Left ventricle myocardium inferior (tissue), 1 donor: ENCODE data around the gene C2orf74. TPM values are rescaled to one million over a fixed set of nuclear protein-coding genes. Genes with fewer than 3 reads are reported as not detected.
"Not testable (repeated sequence)": the region's sequence is repeated elsewhere in the genome, so short reads cannot be mapped to it uniquely, and the experiment has no call there.

Experiments
- DNase-seq: peaks from one replicate; pipeline ENCODE4 v3.0.0-alpha.2; 2020
- H3K27ac ChIP-seq: fragments of 200-600 bp; replicated peaks from 2 replicates; pipeline ENCODE4 v1.8.0; 2021
- H3K27me3 ChIP-seq: fragments of 200-600 bp; 2 replicates; pipeline ENCODE4 v1.8.0; 2021; ENCODE audit warnings: low read depth
- H3K36me3 ChIP-seq: fragments of 200-600 bp; 2 replicates; pipeline ENCODE4 v1.8.0; 2021
- H3K4me1 ChIP-seq: fragments of 200-600 bp; 2 replicates; pipeline ENCODE4 v1.8.0; 2021
- H3K4me3 ChIP-seq: fragments of 200-600 bp; 2 replicates; pipeline ENCODE4 v1.8.0; 2021; ENCODE audit warnings: mild to moderate bottlenecking, moderate library complexity
- H3K9me3 ChIP-seq: fragments of 200-600 bp; replicated peaks from 2 replicates; pipeline ENCODE4 v1.8.0; 2021
- CTCF ChIP-seq: fragments of 200-600 bp; IDR thresholded peaks from 2 replicates; pipeline ENCODE4 v1.8.0; 2021; ENCODE audit warnings: antibody characterized with exemption, mild to moderate bottlenecking, borderline replicate concordance
- intact Hi-C: fragments of 100-400 bp; cut with micrococcal nuclease; formaldehyde crosslinking; loops from one replicate; pipeline ENCODE4 v1.11.0; 2022
- total RNA-seq: library from RNA; stranded (reverse); fragmentation: NEBNext Ultra II Directional; extraction: Animal tissue kit (Norgen Biotek cat#: 25700); gene quantifications from one replicate; pipeline ENCODE4 v1.2.1, GENCODE V29; 2021
- donor health status: DM: no; HTN: yes; CAD: no; lungs with severe emphysema.

The C2orf74 gene
- total RNA-seq, 1 donor from 2014 or later: 33.7 TPM

DNA sequence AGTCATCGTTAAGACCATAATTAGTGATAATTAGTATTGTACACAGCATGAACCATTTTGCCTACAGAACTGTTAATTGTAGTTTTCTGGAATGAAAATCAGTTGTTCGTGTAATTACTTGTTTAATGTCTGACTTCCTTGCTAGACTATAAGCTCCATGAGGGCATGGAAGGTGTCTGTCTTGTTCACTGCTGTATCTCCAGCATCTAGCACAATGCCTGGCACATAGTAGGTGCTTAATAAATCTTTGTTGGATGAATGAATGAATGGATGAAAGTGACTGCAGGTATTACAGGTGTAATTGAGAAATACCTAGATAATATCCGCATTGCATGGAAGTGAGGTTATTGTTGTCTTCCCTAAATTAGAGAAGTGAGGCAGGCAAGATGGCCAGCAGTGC is 21.8 kb downstream of the C2orf74 start:
- Histone ChIP-seq H3K9me3 (no peaks in the 10 kb centered on the region), H3K4me3 (no peak overlapping the region), H3K4me1 (peaks cover 45% of the 10 kb centered on the region), H3K27ac (no peak overlapping the region), H3K27me3 (no peaks in the 10 kb centered on the region), H3K36me3 (peaks cover 81% of the 10 kb centered on the region)
- intact Hi-C loops: no loop called here
- DNase-seq: no peak
- TF ChIP-seq CTCF: no peak

DNA sequence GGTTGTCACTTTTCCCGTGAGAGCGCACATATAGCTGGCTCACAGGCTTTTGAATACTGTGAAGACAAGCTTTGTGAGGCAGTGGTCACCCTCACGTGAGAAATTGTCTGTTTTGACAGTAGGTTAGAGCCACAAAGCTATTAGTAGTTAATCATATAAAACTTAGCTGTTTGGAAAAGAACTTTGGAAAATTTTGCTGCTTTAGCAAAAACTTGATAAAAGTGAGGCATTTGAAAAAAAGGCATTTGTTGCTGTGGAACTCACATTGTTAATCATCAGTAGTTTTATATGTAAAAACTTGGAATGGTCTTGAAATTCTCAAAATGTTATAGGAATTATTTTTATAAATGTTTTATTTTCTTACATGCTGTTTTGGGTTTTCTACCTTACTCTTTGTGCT is 22.3 kb downstream of the C2orf74 start:
- Histone ChIP-seq H3K27me3 (no peaks in the 10 kb centered on the region), H3K36me3 (peaks cover 85% of the 10 kb centered on the region), H3K4me3 (no peak overlapping the region), H3K27ac (no peak overlapping the region), H3K9me3 (no peaks in the 10 kb centered on the region), H3K4me1 (peaks cover 41% of the 10 kb centered on the region)
- TF ChIP-seq CTCF: no peak
- intact Hi-C loops: no loop called here
- no peak for DNase-seq

DNA sequence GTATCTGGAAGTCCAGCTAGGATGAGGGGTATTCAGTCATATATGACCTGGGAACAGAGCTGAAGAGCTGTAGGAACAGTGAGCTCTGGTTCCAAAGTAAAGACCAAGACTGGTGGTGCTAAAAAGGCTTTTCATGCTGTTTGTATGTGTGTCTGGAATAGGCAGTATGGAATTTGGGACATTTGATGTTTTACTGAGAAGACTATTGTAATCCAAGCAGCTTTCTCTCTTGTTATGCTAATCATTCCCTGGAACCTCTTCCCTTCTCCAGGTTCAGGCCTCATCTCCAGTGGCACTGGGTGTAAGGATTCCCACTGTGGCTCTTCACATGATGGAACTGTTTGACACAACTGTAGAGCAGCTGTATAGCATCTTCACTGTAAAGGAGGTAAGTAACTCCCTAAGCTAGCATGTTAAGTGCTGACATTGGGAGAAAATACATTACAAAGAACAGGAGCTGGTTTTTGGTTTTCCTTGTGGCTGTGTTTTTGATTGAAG is 23.3 kb downstream of the C2orf74 start:
- H3K4me1 ChIP-seq: peaks cover 34% of the 10 kb centered on the region
- no peak overlapping the region for H3K4me3 ChIP-seq
- TF ChIP-seq CTCF: no peak
- no peak overlapping the region for H3K27ac ChIP-seq
- H3K27me3 ChIP-seq: no peaks in the 10 kb centered on the region
- H3K9me3 ChIP-seq: no peaks in the 10 kb centered on the region
- peaks cover 96% of the 10 kb centered on the region for H3K36me3 ChIP-seq
- no peak for DNase-seq
- intact Hi-C loops: no loop called here

DNA sequence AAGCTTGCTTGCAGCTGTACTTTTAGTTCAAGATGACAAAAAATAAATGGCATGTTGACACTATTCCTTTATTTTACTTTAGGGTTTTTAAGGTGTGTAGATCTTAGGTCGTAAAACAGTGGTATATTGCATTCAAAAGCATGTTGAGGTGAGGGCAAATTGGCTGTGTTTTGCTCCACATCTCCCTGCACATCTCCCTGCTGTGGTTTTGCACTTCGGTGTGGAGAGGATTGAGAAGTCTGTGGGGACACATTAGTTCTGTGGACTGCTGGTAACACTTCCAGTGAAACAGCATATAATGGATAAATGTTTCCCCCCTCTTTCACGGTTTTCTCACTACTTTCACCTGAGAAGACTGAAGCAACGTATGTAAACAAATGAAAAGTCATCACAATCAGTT is 25.1 kb downstream of the C2orf74 start:
- H3K36me3 ChIP-seq: peaks cover 97% of the 10 kb centered on the region
- no peak for DNase-seq
- intact Hi-C loops: no loop called here

DNA sequence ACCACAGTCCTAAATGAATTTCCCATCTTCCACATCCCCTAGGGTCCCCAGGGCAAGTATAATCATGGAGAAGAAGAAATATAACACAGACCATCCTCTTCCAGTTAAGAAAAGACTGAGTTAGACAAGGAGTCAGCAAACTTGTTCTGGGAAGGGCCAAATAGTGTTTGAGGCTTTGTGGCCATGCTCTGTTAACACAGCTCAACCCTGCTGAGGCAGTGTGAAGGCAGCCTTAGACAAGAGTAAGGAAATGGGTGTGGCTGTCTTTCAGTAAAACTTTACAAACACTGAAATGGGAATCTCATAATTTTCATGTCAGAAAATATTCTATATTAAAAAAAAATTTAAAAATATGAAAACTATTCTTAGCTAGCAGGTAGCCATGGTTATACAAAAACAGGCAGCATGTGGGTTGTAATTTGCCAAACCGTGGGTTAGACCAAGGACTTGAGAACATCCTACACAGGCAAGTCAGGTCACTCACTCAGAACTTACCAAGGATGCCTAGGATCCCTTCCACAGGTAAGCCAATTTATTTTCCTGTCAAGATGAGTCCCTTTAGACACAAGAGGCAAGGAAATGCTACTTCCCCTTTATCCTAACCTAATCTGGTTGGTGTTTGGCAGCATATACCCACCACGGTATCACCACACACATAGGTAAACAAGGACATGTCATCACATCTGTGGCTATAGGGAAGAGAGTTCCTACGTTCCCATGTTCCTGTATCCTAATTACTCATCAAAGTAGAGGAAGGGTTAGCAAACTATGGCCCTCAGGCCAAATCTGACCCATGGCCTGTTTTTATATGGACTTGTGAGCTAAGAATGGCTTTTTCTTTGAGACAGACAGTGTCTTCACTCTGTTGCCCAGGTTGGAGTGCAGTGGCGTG is 31.9 kb downstream of the C2orf74 start:
- intact Hi-C loops: no loop called here
- Histone ChIP-seq H3K4me3 (no peak overlapping the region), H3K4me1 (peaks cover 16% of the 10 kb centered on the region), H3K9me3 (no peaks in the 10 kb centered on the region), H3K27me3 (no peaks in the 10 kb centered on the region), H3K36me3 (peaks cover 58% of the 10 kb centered on the region), H3K27ac (no peak overlapping the region)
- TF ChIP-seq CTCF: no peak
- DNase-seq: no peak

More for the DNA sequence above, 25.1 kb downstream of the C2orf74 start:
- no peaks in the 10 kb centered on the region for H3K27me3 ChIP-seq
- no peaks in the 10 kb centered on the region for H3K9me3 ChIP-seq
- no peak for TF ChIP-seq CTCF
- peaks cover 16% of the 10 kb centered on the region for H3K4me1 ChIP-seq
- H3K27ac ChIP-seq: no peak overlapping the region
- H3K4me3 ChIP-seq: no peak overlapping the region

DNA sequence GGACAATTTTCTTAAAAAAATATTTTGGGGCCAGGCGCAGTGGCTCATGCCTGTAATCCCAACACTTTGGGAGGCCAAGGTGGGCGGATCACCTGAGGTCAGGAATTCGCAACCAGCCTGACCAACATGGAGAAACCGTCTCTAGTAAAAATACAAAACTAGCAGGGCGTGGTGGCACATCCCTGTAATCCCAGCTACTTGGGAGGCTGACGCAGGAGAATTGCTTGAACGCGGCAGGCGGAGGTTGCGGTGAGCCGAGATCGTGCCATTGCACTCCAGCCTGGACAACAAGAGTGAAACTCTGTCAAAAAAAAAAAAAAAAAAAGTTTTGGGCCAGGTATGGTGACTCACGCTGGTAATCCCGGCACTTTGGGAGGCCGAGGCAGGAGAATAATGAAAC is 32.7 kb downstream of the C2orf74 start:
- H3K27me3 ChIP-seq, H3K27ac ChIP-seq, DNase-seq, H3K4me3 ChIP-seq, H3K9me3 ChIP-seq, intact Hi-C loops: not testable (repeated sequence)
- H3K36me3 ChIP-seq: peaks cover 57% of the 10 kb centered on the region
- H3K4me1 ChIP-seq: peaks cover 16% of the 10 kb centered on the region
